OCI-M2 (cell line): ENCODE results near the gene PACSIN2.
"Not testable (repeated sequence)": the region's sequence is repeated elsewhere in the genome, so short reads cannot be mapped to it uniquely, and the experiment has no call there.

Experiments used
- DNase-seq: peaks from one replicate; lab custom pipeline; 2025; ENCODE audit not compliant: unreplicated experiment; lab: John Stamatoyannopoulos, UW

Gene PACSIN2

GRCh38 chr22:42947211-42947990 lies 67.5 kb downstream of the PACSIN2 start:
- DNase-seq, result no peak

DNA sequence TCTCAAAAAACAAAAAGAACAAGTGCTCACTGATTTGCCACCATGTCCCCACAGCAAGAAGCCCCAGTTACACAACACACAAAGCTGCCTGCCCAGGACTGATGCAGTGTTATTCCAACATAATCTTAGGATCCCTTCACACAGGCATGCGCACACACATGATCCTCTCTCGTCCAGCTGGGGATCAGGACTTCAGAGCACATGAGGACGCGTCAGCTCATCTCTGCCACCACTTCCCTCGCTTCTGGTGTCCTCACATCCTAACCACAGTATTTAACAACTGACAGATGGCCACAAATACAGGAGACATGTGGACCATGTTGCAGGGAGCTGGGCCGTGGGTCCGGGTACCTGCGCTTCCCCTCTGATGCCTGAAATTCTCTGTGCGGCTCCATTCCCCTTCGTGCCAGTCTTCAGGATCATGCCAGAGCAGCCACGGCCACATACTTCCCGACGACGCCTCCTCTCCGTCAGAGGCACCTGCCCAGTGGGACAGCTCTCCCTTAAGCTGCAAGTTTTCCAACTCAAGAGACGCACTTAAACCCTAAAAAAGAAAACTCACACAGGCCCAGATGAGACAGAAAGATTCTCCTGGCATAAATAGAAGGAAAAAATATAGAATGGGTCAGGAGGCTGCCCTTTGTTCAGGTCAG lies 68.3 kb downstream of the PACSIN2 start:
- DNase-seq, result no peak

GRCh38 chr22:42945736-42946135 lies 69.2 kb downstream of the PACSIN2 start:
- DNase-seq, result no peak

DNA sequence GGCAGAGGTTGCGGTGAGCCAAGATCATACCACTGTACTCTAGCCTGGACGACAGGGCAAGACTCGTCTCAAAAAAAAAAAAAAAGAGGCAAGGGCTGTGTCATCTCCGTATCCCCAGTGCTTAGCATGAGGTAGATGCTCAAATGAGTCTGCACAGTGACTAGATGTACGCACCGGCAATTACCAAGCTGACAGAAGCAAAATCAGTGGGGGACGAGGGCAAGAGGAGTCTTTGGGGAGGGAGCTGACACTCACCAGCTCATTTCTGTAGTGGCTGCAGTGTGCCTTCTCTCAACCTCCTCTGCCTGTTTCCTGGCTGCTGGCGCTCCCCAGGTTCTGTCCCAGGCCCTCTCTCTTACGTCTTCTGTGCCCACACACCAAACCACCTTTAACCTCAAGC lies 69.9 kb downstream of the PACSIN2 start:
- DNase-seq, result no peak

- no peak for DNase-seq
These were observed 70.5 kb downstream of the PACSIN2 start for GRCh38 chr22:42944409-42944808.

- DNase-seq, result no peak
These were observed 71.0 kb downstream of the PACSIN2 start for GRCh38 chr22:42943981-42944380.

- DNase-seq, result no peak
These were observed 72.6 kb downstream of the PACSIN2 start for GRCh38 chr22:42942351-42942750.

- DNase-seq, result no peak
These were observed 74.9 kb downstream of the PACSIN2 start for GRCh38 chr22:42939941-42940653.

- DNase-seq, result no peak
These were observed 75.5 kb downstream of the PACSIN2 start for GRCh38 chr22:42939451-42939881.

- no peak for DNase-seq
These were observed 76.0 kb downstream of the PACSIN2 start for GRCh38 chr22:42938976-42939375.

DNA sequence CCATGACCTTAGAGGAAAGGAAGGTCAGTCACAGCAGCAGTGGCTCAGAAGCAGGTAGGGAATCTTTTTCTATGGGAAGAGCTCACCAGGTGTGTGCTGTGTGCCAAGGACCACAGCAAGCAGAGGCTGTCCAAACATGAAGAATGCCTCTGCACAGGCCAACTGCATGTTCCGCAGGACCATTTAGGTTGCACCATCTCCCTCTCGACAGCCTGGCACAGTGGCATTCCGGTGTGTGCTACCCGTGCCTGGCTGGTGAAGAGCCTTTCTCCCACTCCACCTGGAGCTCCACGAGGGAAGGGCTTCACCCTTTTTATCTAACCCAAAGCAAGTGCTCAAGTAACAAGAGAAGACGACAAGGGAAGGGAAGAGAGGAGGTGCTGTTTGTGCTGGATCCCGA lies 76.5 kb downstream of the PACSIN2 start:
- DNase-seq, result no peak

GRCh38 chr22:42937164-42937843 lies 77.6 kb downstream of the PACSIN2 start:
- no peak for DNase-seq

- DNase-seq, result not testable (repeated sequence)
These were observed 78.3 kb downstream of the PACSIN2 start for GRCh38 chr22:42936680-42937079.

DNA sequence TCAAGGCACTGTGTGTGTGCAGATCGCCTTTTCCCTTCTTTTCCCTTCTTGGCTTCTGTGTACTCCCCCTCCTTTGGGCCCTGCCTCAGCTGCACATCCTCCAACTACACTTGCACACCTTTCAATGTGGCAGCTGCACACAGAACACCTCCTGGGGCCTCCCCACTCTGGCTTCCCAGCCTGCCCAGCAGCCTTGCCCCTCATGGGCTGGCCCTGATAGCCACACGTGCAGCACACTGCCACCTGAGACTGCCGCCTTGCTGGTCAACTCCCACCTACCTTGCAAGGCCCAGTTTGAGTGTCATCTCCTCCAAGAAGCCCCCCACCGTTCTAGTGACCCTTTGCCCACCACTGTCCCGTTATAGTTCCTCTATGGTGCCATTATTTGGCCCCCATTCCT lies 80.6 kb downstream of the PACSIN2 start:
- no peak for DNase-seq

GRCh38 chr22:42933485-42934091 lies 81.4 kb downstream of the PACSIN2 start:
- DNase-seq, result no peak

- DNase-seq, result no peak
These were observed 82.0 kb downstream of the PACSIN2 start for GRCh38 chr22:42932857-42933484.

DNA sequence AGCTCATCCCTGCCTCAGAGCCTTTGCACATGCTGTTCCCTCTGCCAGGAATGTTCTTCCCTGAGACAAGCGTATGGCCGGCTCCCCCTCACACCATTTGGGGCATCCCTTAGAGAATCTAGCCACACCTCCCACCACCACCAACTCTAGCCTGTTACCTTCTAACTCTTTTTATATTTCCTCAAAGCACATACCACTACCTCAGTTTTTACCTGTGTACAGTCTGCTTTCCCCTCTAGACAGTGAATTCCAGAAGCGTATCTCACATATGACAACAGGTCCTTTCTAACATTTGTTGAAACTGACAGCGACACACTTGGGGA lies 82.8 kb downstream of the PACSIN2 start:
- DNase-seq, result no peak

DNA sequence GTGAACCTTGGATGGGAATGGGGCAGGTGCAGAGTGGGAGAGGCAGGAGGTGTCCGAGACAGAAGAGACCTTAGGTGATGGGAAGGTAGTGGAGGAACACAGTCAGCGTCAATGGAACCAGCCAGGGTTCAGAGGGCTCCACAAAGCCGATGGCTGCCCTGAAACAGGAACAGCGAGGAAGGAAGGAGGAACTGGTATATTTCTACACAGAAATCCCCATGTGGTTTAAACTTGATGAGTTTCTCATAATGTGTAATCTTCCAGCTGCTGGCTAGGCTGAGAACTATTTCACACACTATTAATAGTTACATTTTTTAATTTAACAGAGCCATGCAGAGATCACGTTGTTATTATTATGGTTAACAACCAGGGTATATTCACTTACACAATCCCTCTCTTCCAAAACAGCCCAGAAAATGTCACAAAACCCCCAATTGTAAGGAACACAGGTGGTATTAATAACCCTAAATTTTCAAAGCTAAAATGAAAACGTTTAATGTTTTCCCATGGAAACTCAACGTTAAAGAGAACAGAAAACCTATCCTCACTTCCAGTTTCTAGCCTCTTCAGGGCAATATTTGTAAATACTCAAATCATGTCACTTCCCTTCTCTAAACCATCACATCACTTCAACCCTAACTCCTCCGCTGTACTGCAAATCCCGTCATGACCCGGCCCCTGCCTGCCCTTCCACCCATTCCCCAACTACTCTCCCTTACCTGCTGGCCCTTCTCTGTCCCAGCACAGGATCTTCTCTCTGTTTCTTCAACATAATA lies 83.3 kb downstream of the PACSIN2 start:
- DNase-seq, result no peak

DNA sequence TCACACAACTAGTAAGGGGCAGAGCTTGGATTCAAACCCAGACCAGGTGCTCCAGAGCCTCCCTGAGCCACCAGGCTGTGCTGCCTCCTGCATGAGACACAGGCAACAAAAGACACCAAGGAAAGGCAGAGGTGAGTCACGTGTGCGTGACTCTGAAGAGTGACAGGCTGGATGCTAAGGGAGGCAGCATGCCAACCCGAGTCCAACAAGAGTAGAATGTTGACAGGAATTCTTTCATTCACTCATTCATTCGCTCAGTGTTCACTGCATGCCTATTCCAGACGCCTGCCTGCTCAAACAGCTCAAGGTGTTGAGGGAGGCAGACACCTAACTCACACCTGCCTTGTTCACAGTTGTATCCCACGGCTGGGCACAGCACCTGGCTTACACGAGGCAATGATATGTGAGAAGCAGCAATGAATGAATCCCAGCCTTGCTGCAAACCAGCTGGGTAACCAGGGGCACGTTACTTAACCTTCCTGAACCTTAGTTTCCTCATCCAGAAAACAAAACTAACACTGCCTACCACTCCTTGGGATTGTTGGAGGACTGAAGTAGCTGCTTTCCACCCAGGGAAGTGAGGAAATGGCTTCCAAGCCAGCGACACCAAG lies 84.0 kb downstream of the PACSIN2 start:
- DNase-seq, result no peak

- no peak for DNase-seq
These were observed 85.2 kb downstream of the PACSIN2 start for GRCh38 chr22:42929838-42930155.
